BE2C (cell line): ENCODE results near the gene GNAI2.
"Not testable (repeated sequence)": the region's sequence is repeated elsewhere in the genome, so short reads cannot be mapped to it uniquely, and the experiment has no call there.

Experiments used
- DNase-seq: peaks from one replicate; pipeline ENCODE4 v3.0.0-alpha.2; 2020
- H3K27me3 ChIP-seq: fragments of 250-450 bp; sonication (Bioruptor Pico); 2 replicates; pipeline ENCODE4 v1.5.1; 2020; ENCODE audit warnings: mild to moderate bottlenecking
- H3K36me3 ChIP-seq: fragments of 250-450 bp; sonication (Bioruptor Pico); 2 replicates; pipeline ENCODE4 v1.5.1; 2020; ENCODE audit warnings: mild to moderate bottlenecking
- H3K4me1 ChIP-seq: fragments of 250-450 bp; sonication (Bioruptor Pico); 2 replicates; pipeline ENCODE4 v1.5.1; 2020
- H3K4me3 ChIP-seq: 2 replicates; pipeline ENCODE4 v1.5.1; 2011; ENCODE audit warnings: low read depth, low read length
- H3K9me3 ChIP-seq: fragments of 250-450 bp; sonication (Bioruptor Pico); 2 replicates; pipeline ENCODE4 v1.5.1; 2020
- TF ChIP-seq, protein P1 (sequence below): IDR thresholded peaks from 2 replicates; pipeline ENCODE4 v1.5.1; 2012; ENCODE audit warnings: mild to moderate bottlenecking, low read depth, low read length

The GNAI2 gene

GRCh38 chr3:50259432-50260026 is 23.5 kb downstream of the GNAI2 start:
- H3K27me3 ChIP-seq, result no peaks in the 10 kb centered on the region
- peaks cover 4% of the 10 kb centered on the region for H3K36me3 ChIP-seq
- H3K4me1 ChIP-seq, result peaks cover 4% of the 10 kb centered on the region
- TF ChIP-seq, protein P1, sequence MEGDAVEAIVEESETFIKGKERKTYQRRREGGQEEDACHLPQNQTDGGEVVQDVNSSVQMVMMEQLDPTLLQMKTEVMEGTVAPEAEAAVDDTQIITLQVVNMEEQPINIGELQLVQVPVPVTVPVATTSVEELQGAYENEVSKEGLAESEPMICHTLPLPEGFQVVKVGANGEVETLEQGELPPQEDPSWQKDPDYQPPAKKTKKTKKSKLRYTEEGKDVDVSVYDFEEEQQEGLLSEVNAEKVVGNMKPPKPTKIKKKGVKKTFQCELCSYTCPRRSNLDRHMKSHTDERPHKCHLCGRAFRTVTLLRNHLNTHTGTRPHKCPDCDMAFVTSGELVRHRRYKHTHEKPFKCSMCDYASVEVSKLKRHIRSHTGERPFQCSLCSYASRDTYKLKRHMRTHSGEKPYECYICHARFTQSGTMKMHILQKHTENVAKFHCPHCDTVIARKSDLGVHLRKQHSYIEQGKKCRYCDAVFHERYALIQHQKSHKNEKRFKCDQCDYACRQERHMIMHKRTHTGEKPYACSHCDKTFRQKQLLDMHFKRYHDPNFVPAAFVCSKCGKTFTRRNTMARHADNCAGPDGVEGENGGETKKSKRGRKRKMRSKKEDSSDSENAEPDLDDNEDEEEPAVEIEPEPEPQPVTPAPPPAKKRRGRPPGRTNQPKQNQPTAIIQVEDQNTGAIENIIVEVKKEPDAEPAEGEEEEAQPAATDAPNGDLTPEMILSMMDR, result no peak
- no peak for DNase-seq
- no peak overlapping the region for H3K4me3 ChIP-seq
- no peaks in the 10 kb centered on the region for H3K9me3 ChIP-seq

- H3K4me3 ChIP-seq, result peak overlapping the region; percentile 65
- peaks cover 4% of the 10 kb centered on the region for H3K4me1 ChIP-seq
- H3K9me3 ChIP-seq, result no peaks in the 10 kb centered on the region
- TF ChIP-seq, protein P1, result peak; percentile 66
- peak; percentile 88 for DNase-seq
- H3K27me3 ChIP-seq, result no peaks in the 10 kb centered on the region
- H3K36me3 ChIP-seq, result peaks cover 4% of the 10 kb centered on the region
Observed at GRCh38 chr3:50260027-50260941, 24.3 kb downstream of the GNAI2 start.

DNA sequence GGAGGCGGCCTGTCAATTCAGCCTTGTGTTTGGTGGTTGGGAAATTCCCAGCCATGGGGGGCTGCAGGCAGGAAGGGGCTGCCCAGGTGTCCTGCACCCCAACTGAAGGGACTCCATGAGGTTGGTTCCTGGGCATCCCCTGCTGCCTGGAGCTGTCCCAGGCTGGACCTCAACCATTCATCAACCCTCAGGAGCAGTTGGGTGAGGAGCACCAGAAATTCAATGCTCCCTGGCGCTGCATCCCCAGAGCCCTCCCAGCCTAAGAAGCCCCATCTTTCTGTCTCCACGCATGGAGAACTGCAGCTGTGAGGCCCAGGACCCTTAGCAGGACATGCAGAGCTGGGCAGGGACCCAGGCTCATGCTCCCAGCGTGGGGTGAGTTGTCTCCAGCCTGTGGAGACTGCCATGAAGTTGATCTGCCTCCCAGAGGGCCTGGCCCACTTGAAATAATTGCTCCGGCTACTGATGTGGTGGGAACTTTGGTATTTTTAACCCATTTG is 25.0 kb downstream of the GNAI2 start:
- no peaks in the 10 kb centered on the region for H3K27me3 ChIP-seq
- peaks cover 4% of the 10 kb centered on the region for H3K4me1 ChIP-seq
- H3K36me3 ChIP-seq, result peaks cover 4% of the 10 kb centered on the region
- TF ChIP-seq, protein P1, result no peak
- H3K9me3 ChIP-seq, result no peaks in the 10 kb centered on the region
- no peak for DNase-seq
- peak overlapping the region; percentile 65 for H3K4me3 ChIP-seq

- Histone ChIP-seq H3K27me3 (no peaks in the 10 kb centered on the region), H3K4me3 (no peak overlapping the region), H3K4me1 (peaks cover 4% of the 10 kb centered on the region), H3K9me3 (no peaks in the 10 kb centered on the region), H3K36me3 (peaks cover 4% of the 10 kb centered on the region)
- DNase-seq, result no peak
- TF ChIP-seq, protein P1, result no peak
Observed at GRCh38 chr3:50261505-50261904, 25.5 kb downstream of the GNAI2 start.

- not testable (repeated sequence) for H3K9me3 ChIP-seq, H3K27me3 ChIP-seq, DNase-seq, H3K4me3 ChIP-seq, H3K36me3 ChIP-seq, H3K4me1 ChIP-seq
Observed at GRCh38 chr3:50262200-50262599, 26.2 kb downstream of the GNAI2 start.

GRCh38 chr3:50262778-50263177 is 26.8 kb downstream of the GNAI2 start:
- H3K36me3 ChIP-seq, result no peaks in the 10 kb centered on the region
- no peaks in the 10 kb centered on the region for H3K9me3 ChIP-seq
- no peak for DNase-seq
- H3K27me3 ChIP-seq, result no peaks in the 10 kb centered on the region
- no peak overlapping the region for H3K4me3 ChIP-seq
- TF ChIP-seq, protein P1, result no peak
- H3K4me1 ChIP-seq, result peaks cover 4% of the 10 kb centered on the region
